IMR-90 (cell line): ENCODE measurements around the gene WDR27. TPM values are rescaled to one million over a fixed set of nuclear protein-coding genes. Genes with fewer than 3 reads are reported as not detected.

Experiments used
- ATAC-seq: fragments of 200-7000 bp; cut with Tn5 transposase; 2 replicates; pipeline ENCODE4 v1.9.1; 2020; ENCODE audit warnings: low read depth, mild to moderate bottlenecking, moderate library complexity
- BruUV-seq: library from RNA; stranded (reverse); fragments of 400-500 nt; replicated peaks from 2 replicates; lab custom pipeline; 2021; lab: Mats Ljungman, UMichigan
- CTCF ChIA-PET: fragments of 300-600 bp; formaldehyde crosslinking; extraction: SDS; loops from one replicate; lab custom pipeline; 2021; ENCODE audit warnings: antibody characterized with exemption; lab: Yijun Ruan, JAX
- POLR2A ChIA-PET: fragments of 300-600 bp; sonication (Branson Sonifier 250); formaldehyde crosslinking; loops from one replicate; lab custom pipeline; 2022; ENCODE audit warnings: antibody characterized with exemption; ENCODE audit not compliant: unreplicated experiment; lab: Charles Lee
- DNase-seq: peaks from one replicate; pipeline ENCODE4 v3.0.0; 2013
- H2AFZ ChIP-seq: replicated peaks from 2 replicates; pipeline ENCODE3; 2013; ENCODE audit warnings: low read length, mild to moderate bottlenecking; ENCODE audit not compliant: poor library complexity
- H2AK5ac ChIP-seq: 2 replicates; pipeline ENCODE4 v1.6.1; 2013; ENCODE audit warnings: low read depth, low read length, inconsistent platforms
- H2AK9ac ChIP-seq: replicated peaks from 2 replicates; pipeline ENCODE3; 2013; ENCODE audit warnings: mild to moderate bottlenecking, low read depth, low read length, moderate library complexity; ENCODE audit not compliant: poor library complexity
- H2BK120ac ChIP-seq: 2 replicates; pipeline ENCODE4 v1.6.1; 2013; ENCODE audit warnings: low read depth, low read length, inconsistent platforms
- H2BK15ac ChIP-seq: 3 replicates; pipeline ENCODE4 v1.6.1; 2013; ENCODE audit warnings: low read depth, low read length, inconsistent platforms
- H2BK20ac ChIP-seq: 2 replicates; pipeline ENCODE4 v1.6.1; 2013; ENCODE audit warnings: low read depth, mild to moderate bottlenecking, inconsistent platforms, low read length, moderate library complexity
- H2BK5ac ChIP-seq: 2 replicates; pipeline ENCODE4 v1.6.1; 2013; ENCODE audit warnings: mild to moderate bottlenecking, low read depth, low read length, inconsistent platforms; ENCODE audit not compliant: poor library complexity, severe bottlenecking
- H3K14ac ChIP-seq: replicated peaks from 2 replicates; pipeline ENCODE4 v1.6.1; 2013; ENCODE audit warnings: low read depth, low read length, inconsistent platforms
- H3K18ac ChIP-seq: 2 replicates; pipeline ENCODE4 v1.6.1; 2013; ENCODE audit warnings: low read depth, low read length, control low read depth
- H3K23ac ChIP-seq: 2 replicates; pipeline ENCODE4 v1.6.1; 2013; ENCODE audit warnings: low read depth, low read length, inconsistent platforms
- H3K27ac ChIP-seq: 2 replicates; pipeline ENCODE4 v1.5.1; 2013; ENCODE audit warnings: mild to moderate bottlenecking, control low read depth, low read length; ENCODE audit not compliant: insufficient read depth
- H3K27me3 ChIP-seq: 2 replicates; pipeline ENCODE4 v1.6.1; 2013; ENCODE audit warnings: low read length; ENCODE audit not compliant: control insufficient read depth, insufficient read depth
- H3K36me3 ChIP-seq: 2 replicates; pipeline ENCODE4 v1.6.1; 2013; ENCODE audit warnings: low read length, mixed read lengths; ENCODE audit not compliant: control insufficient read depth, insufficient read depth
- H3K4ac ChIP-seq: 2 replicates; pipeline ENCODE4 v1.6.1; 2013; ENCODE audit warnings: low read depth, low read length, inconsistent platforms
- H3K4me1 ChIP-seq: 2 replicates; pipeline ENCODE4 v1.6.1; 2013; ENCODE audit warnings: low read length, mixed read lengths; ENCODE audit not compliant: control insufficient read depth, insufficient read depth
- H3K4me2 ChIP-seq: 2 replicates; pipeline ENCODE4 v1.6.1; 2013; ENCODE audit warnings: low read depth, mild to moderate bottlenecking, control low read depth, low read length, moderate library complexity
- H3K4me3 ChIP-seq: 2 replicates; pipeline ENCODE4 v1.5.1; 2013; ENCODE audit warnings: low read depth, mild to moderate bottlenecking, control low read depth, low read length, moderate library complexity; ENCODE audit not compliant: insufficient read depth
- H3K56ac ChIP-seq: 2 replicates; pipeline ENCODE4 v1.6.1; 2013; ENCODE audit warnings: low read length, inconsistent platforms; ENCODE audit not compliant: insufficient read depth; ENCODE audit errors: extremely low read depth
- H3K79me1 ChIP-seq, 2 experiments: 2 replicates each; pipeline ENCODE4 v1.6.1; 2013; ENCODE audit warnings: low read length in 2 of 2, inconsistent platforms in 1 of 2, low read depth in 1 of 2
- H3K9ac ChIP-seq: 2 replicates; pipeline ENCODE4 v1.6.1; 2013; ENCODE audit warnings: low read depth, low read length, control low read depth
- H3K9me1 ChIP-seq: 2 replicates; pipeline ENCODE4 v1.6.1; 2013; ENCODE audit warnings: low read length, inconsistent platforms; ENCODE audit not compliant: insufficient read depth
- H3K9me3 ChIP-seq: 2 replicates; pipeline ENCODE4 v1.6.1; 2013; ENCODE audit warnings: low read length; ENCODE audit not compliant: control insufficient read depth, insufficient read depth
- H4K20me1 ChIP-seq: 2 replicates; pipeline ENCODE4 v1.6.1; 2013; ENCODE audit warnings: low read length, inconsistent platforms; ENCODE audit not compliant: insufficient read depth
- H4K5ac ChIP-seq: 2 replicates; pipeline ENCODE4 v1.6.1; 2013; ENCODE audit warnings: mild to moderate bottlenecking, low read depth, low read length, control low read depth
- H4K8ac ChIP-seq, 2 experiments: 2 replicates each; pipeline ENCODE4 v1.6.1; 2013; ENCODE audit warnings: low read depth in 2 of 2, low read length in 2 of 2, control low read depth in 1 of 2, inconsistent platforms in 1 of 2
- H4K91ac ChIP-seq: 2 replicates; pipeline ENCODE4 v1.6.1; 2013; ENCODE audit warnings: low read depth, low read length, inconsistent platforms; ENCODE audit not compliant: insufficient read depth
- ELK1 ChIP-seq: fragments of 150-350 bp; IDR thresholded peaks from 2 replicates; pipeline ENCODE4 v1.6.1; 2016; ENCODE audit warnings: low read depth, mild to moderate bottlenecking, low read length, moderate library complexity, borderline replicate concordance
- FOS ChIP-seq: fragments of 150-350 bp; IDR thresholded peaks from 2 replicates; pipeline ENCODE4 v1.6.1; 2016; ENCODE audit warnings: low read depth, low read length
- MAZ ChIP-seq: IDR thresholded peaks from 2 replicates; pipeline ENCODE4 v1.6.1; 2012; ENCODE audit warnings: low read depth, mild to moderate bottlenecking, low read length, improper control_type of control experiment, moderate library complexity, borderline replicate concordance
- SMC3 ChIP-seq: fragments of 150-350 bp; IDR thresholded peaks from 2 replicates; pipeline ENCODE4 v1.6.1; 2016; ENCODE audit warnings: low read depth, mild to moderate bottlenecking, antibody characterized with exemption, low read length, moderate library complexity
- WGBS, 2 experiments: methylation state at CpG; one replicate each; pipeline versions ENCODE4 v1.1.5 to v1.1.7; 2013; ENCODE audit warnings: missing lambda C conversion rate in 2 of 2; ENCODE audit not compliant: insufficient read length in 1 of 2; ENCODE audit errors: extremely low coverage in 2 of 2; 5-methylcytosine and 5-hydroxymethylcytosine counted together
- dilution Hi-C: fragments of 300-500 bp; cut with HindIII; formaldehyde crosslinking; loops from one replicate; pipeline ENCODE4 v1.14.3; 2018; ENCODE audit warnings: low sequenced_read_pairs; ENCODE audit not compliant: unreplicated experiment
- in situ Hi-C: fragments of 300-500 bp; cut with MboI; formaldehyde crosslinking; loops from 3 replicates; pipeline ENCODE4 v1.14.3; 2019; ENCODE audit warnings: low sequenced_read_pairs, inconsistent platforms, mixed read lengths
- intact Hi-C: fragments of 100-400 bp; cut with micrococcal nuclease; formaldehyde crosslinking; loops from 2 replicates; pipeline ENCODE4 v1.10.0; 2022
- polyA plus RNA-seq, 3 experiments: library from polyadenylated mRNA; depleted of rRNA; stranded (reverse); fragments of >200 nt; gene quantifications; 2 replicates each; pipeline ENCODE4 v1.2.3, GENCODE V29; 2012; ENCODE audit warnings: low replicate concordance in 1 of 3
- total RNA-seq: library from RNA; depleted of rRNA; stranded (reverse); fragments of >200 nt; gene quantifications from 2 replicates; pipeline ENCODE4 v1.2.3, GENCODE V29; 2012

WDR27 gene
- total and polyA plus RNA-seq, 2 of the 4 experiments (the other 2 are of a cell fraction): 7.0 to 18.5 TPM

- Histone ChIP-seq H4K5ac (peak overlapping the region; percentile 55), H3K4me3 (peak overlapping the region; percentile 76), H3K14ac (peak overlapping the region; percentile 38), H3K4me2 (peak overlapping the region; percentile 93), H3K18ac (no peak overlapping the region), H2BK20ac (no peak overlapping the region), H3K23ac (peak overlapping the region; percentile 70), H3K27ac (peak overlapping the region; percentile 89), H4K20me1 (peaks cover 10% of the 10 kb centered on the region; the same call in 1 of the 2 replicates), H3K27me3 (no peaks in the 10 kb centered on the region), H3K56ac (peak overlapping the region; percentile 70; the same call in 1 of the 2 replicates), H2BK5ac (peak overlapping the region; percentile 85), H4K8ac (peak overlapping the region; percentile 30 to 92), H2AK9ac (peak overlapping the region; percentile 97), H3K36me3 (peaks cover 9% of the 10 kb centered on the region), H4K91ac (peak overlapping the region; percentile 70), H2AK5ac (peak overlapping the region; percentile 77), H3K4me1 (peaks cover 9% of the 10 kb centered on the region), H3K9ac (peak overlapping the region; percentile 82), H2BK120ac (no peak overlapping the region), H3K9me3 (no peaks in the 10 kb centered on the region), H3K4ac (peak overlapping the region; percentile 91), H3K79me1 (peaks cover 26 to 54% of the 10 kb centered on the region in 2 experiments), H3K9me1 (peaks cover 11% of the 10 kb centered on the region; the same call in 1 of the 2 replicates), H2BK15ac (no peak overlapping the region), H2AFZ (peak overlapping the region; percentile 96)
- BruUV-seq: no TSS peak
- intact Hi-C loops: loop anchor here (2.0 to 5.0 kb wide), 3 partner anchors 181 to 808 kb away; partner anchors contain the start of gene THBS2
- CTCF ChIA-PET: interaction anchor here (1.0 kb wide), 1 partner anchor 16 kb away, joined by 3 read pairs; no protein-coding TSS in a partner anchor
- ATAC-seq (no peak), DNase-seq (no peak)
- POLR2A ChIA-PET: no interaction called here
- in situ Hi-C loops: no loop called here
- no CpG with 5 or more reads among the region's 22 CpGs for WGBS, 2 experiments
- TF ChIP-seq ELK1: no peak
- no peak for TF ChIP-seq MAZ
- TF ChIP-seq SMC3: no peak
- no peak for TF ChIP-seq FOS
- dilution Hi-C loops: no loop called here
These were observed 1.0 kb upstream of the WDR27 start for GRCh38 chr6:169702840-169703246.
